ENCODE data around the gene MYRF. TPM values are rescaled to one million over a fixed set of nuclear protein-coding genes. Genes with fewer than 3 reads are reported as not detected.
A peak's percentile ranks its signal among the peaks of the same experiment; 100 is the strongest.

The MYRF gene
- total and polyA plus RNA-seq, 2 of the 13 experiments (the other 11 are each of a cell fraction or from before 2014, with no cell fraction given): 10.2 to 25.9 TPM

GRCh38 chr11:61769169-61769920 lies 16.9 kb downstream of the MYRF start (continued):
- TF ChIP-seq ZUFSP (CRISPR knock-in tag; IDR thresholded peaks at IDR 0.05; ENCODE audit: borderline replicate concordance) (no peak), TFAP4 (IDR thresholded peaks at IDR 0.05; ENCODE audit: borderline replicate concordance, low read depth) (peak; percentile 28; the same call in 1 of the 2 replicates), CREM (IDR thresholded peaks at IDR 0.05) (peak; percentile 59; the same call in 1 of the 2 replicates), CREM (CRISPR knock-in tag; IDR thresholded peaks at IDR 0.05) (no peak), MEF2D (CRISPR knock-in tag; IDR thresholded peaks at IDR 0.05) (peak; percentile 60; the same call in 1 of the 2 replicates), HCFC1 (IDR thresholded peaks at IDR 0.05; ENCODE audit: low read depth, low read length) (no peak), EEA1 (CRISPR knock-in tag; IDR thresholded peaks at IDR 0.05; ENCODE audit: borderline replicate concordance) (no peak), KMT2A (CRISPR knock-in tag; IDR thresholded peaks at IDR 0.05) (peak; percentile 33; the same call in 1 of the 2 replicates), RARA (CRISPR knock-in tag; IDR thresholded peaks at IDR 0.05) (peak; percentile 89), DNMT1 (CRISPR knock-in tag; IDR thresholded peaks at IDR 0.05) (no peak), TRAFD1 (CRISPR knock-in tag; IDR thresholded peaks at IDR 0.05; ENCODE audit: borderline replicate concordance) (no peak), SP2 (CRISPR knock-in tag; IDR thresholded peaks at IDR 0.05) (no peak), ZSCAN31 (CRISPR knock-in tag; IDR thresholded peaks at IDR 0.05; ENCODE audit: low read depth) (no peak), ATF6 (CRISPR knock-in tag; conservative IDR thresholded peaks at IDR 0.05) (no peak), HOXA5 (CRISPR knock-in tag; IDR thresholded peaks at IDR 0.05) (no peak), CEBPZ (IDR thresholded peaks at IDR 0.05; ENCODE audit: low read length) (no peak), GZF1 (CRISPR knock-in tag; IDR thresholded peaks at IDR 0.05) (no peak), ZNF616 (CRISPR knock-in tag; IDR thresholded peaks at IDR 0.05; ENCODE audit: low read depth) (no peak), PLSCR1 (CRISPR knock-in tag; IDR thresholded peaks at IDR 0.05; ENCODE audit: borderline replicate concordance) (no peak)

Data from HepG2 (cell line).